Renal cortical epithelial cell (primary cell): ENCODE results near the gene CDC42EP2. TPM values are rescaled to one million over a fixed set of nuclear protein-coding genes. Genes with fewer than 3 reads are reported as not detected.
A peak's percentile ranks its signal among the peaks of the same experiment; 100 is the strongest.
"Not testable (repeated sequence)": the region's sequence is repeated elsewhere in the genome, so short reads cannot be mapped to it uniquely, and the experiment has no call there.

Experiments used
- DNase-seq: peaks from one replicate; pipeline ENCODE4 v3.0.0-alpha.2; 2011; ENCODE audit warnings: low read depth
- total RNA-seq: library from RNA; depleted of rRNA; stranded (reverse); fragments of >200 nt; gene quantifications from 2 replicates; pipeline ENCODE4 v1.2.3, GENCODE V29; 2014

The CDC42EP2 gene
- total RNA-seq, 1 donor from 2014 or later, result 10.9 TPM

GRCh38 chr11:65320386-65321075 is 5.9 kb downstream of the CDC42EP2 start:
- DNase-seq, result no peak

DNA sequence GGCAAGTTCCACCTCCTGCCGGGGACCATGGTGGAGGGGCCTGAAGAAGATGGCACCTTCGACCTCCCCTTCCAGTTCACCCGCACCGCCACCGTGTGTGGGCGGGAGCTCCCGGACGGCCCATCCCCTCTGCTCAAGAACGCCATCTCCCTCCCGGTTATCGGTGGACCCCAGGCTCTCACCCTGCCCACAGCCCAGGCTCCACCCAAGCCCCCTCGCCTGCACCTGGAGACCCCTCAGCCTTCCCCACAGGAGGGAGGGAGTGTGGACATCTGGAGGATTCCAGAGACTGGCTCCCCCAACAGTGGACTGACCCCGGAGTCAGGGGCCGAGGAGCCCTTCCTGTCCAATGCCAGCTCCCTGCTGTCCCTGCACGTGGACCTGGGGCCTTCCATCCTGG is 6.4 kb downstream of the CDC42EP2 start:
- DNase-seq, result no peak

DNA sequence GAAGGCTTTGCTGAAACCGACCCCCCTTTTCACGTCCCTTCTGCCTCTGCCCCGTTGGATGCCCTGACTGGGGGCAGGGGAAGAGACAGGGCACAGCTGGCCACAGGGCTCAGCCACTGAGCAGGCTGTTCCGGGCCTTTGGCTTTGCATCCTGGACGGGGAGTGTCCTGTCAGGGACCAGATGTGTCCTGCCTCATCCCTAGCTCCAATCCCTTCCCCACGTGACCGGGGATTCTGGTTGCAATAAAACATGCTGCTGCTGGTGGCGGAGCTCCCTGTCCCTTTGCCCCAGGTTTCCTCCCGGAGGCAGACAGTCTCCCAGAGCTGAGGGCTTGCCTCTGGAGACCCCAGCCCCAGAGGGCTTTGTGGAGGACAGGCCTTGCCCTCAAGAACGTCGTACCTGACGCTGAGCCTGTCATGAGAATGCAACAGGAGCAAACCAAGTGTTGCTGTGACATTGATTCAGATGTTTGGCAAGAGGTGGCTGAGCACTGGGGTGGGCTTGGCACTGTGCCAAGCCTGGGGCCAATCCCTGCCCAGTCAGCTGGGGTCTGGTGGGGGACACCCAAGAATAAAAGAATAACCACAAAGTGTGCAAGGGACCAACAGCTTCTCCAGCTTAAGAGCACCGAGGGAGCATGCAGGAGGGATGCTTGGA is 7.3 kb downstream of the CDC42EP2 start:
- DNase-seq, result no peak

DNA sequence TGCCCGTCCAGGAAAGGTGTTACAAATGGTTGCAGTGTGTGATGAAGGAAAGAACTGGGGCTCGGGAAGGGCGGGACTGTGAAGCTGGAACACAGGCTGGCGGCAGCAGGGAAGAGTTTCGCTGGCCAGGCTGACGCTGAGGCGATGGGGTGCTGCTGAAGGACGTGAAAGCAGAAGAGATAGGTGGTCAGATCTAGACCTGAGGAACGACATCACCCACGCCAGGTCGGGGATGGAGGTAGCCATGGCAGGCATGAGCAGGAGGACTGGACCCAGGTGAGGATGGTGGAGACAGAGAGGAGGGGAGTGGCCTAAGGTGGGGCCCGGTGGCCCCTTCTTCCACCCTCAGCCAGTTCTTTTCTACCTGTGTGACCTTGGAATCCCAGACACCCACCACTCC is 9.1 kb downstream of the CDC42EP2 start:
- DNase-seq, result no peak

DNA sequence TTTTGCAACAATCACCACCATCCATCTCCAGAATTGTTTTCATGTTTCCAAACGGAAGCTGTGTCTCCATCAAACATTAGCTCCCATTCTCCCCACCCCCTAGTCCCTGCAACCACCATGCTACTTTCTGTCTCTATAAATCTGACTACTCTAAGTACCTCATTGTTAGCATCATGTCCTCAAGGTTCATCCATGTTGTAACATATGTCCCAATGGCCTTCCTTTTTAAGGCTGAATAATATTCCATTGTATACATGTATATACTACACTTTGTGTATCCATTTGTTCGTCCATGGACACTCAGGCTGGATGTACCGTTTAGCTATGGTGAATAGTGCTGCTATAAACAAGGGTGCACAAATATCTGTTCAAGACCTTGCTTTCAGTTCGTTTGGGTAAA is 10.8 kb downstream of the CDC42EP2 start:
- no peak for DNase-seq

- no peak for DNase-seq
These were observed 12.4 kb downstream of the CDC42EP2 start for GRCh38 chr11:65327021-65327420.

- DNase-seq, result no peak
These were observed 14.8 kb downstream of the CDC42EP2 start for GRCh38 chr11:65329478-65329877.

- peak; percentile 86 for DNase-seq
These were observed 15.3 kb downstream of the CDC42EP2 start for GRCh38 chr11:65329944-65330403.

- no peak for DNase-seq
These were observed 15.9 kb downstream of the CDC42EP2 start for GRCh38 chr11:65330544-65330943.

DNA sequence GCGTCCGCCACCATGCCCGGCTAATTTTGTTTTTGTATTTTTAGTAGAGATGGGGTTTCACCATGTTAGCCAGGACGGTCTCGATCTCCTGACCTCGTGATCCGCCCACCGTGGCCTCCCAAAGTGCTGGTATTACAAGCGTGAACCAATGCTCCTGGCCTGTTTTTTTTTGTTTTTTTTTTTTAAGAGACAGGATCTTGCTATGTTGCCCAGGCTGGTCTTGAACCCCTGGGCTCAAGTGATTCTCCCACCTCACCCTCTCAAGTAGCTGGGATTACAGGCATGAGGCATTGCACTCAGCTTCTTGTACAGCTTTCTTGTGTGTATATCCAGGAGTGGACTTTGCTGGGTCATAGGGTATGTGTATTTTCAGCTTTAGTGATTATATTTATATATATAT is 17.9 kb downstream of the CDC42EP2 start:
- not testable (repeated sequence) for DNase-seq

DNA sequence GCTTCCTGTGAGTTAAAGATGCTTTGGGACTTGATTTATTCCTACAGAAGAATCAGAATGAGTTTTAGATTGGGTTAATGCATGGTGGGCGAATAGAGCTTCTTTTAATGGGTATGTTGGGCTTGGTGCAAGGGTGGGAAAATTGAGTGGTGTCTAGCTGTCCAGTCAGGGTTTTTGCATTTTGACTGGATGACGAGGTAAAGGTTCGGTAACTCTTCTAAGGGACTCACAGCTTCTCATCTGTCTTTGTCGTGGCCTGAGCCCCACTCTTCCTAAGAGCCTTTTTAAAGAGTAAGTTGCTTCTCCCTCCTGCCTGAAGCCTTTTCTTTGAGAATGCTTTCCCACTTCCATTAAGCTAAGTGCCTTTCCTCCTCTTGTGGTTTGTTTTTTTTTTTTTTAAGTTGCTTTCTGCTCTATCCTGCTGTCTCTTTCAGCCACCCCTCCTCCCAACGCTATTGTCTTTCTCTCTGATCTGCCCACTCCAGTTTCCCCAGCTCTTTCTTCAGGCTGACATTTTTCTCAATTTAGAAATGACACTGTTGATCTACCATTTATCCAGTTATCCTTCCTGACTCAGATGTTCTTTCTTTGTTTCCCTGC is 20.1 kb downstream of the CDC42EP2 start:
- DNase-seq, result peak; percentile 32

- no peak for DNase-seq
These were observed 24.0 kb downstream of the CDC42EP2 start for GRCh38 chr11:65338676-65339075.

GRCh38 chr11:65340226-65340625 is 25.6 kb downstream of the CDC42EP2 start:
- DNase-seq, result no peak

DNA sequence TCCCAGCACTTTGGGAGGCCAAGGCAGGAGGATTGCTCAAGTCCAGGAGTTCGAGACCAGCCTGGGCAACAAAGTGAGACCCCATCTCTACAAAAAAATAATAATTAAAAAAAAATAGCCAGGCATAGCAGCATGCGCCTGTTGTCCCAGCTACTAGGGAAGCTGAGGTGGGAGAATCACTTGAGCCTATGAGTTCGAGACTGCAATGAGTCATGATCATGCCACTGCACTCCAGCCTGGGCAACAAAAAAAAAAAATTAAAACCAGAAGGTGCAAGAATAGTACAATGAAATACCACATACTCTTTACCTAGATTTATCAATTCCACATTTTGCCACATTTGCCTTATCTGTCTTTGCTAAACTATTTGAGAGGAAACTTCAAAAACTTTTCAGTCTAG is 27.2 kb downstream of the CDC42EP2 start:
- DNase-seq, result no peak

DNA sequence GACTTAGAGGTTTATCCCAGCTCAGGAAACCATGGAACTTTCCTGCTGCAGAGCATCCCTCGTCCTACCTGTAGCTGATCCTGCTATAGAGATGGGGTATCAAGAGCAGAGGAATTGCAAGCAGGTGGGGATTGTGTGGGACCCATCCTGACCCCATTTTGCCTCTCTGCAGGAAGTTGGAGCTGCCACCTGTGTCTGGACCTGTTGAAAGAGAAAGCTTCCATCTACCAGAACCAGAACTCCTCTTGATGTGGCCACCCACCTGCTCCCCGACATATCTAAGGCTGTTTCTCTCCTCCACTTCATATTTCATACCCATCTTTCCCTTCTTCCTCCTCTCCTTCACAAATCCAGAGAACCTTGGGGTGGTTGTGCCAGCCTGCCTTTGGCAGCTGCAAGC is 36.8 kb downstream of the CDC42EP2 start:
- no peak for DNase-seq

GRCh38 chr11:65352783-65353182 is 38.1 kb downstream of the CDC42EP2 start:
- peak; percentile 22 for DNase-seq

DNA sequence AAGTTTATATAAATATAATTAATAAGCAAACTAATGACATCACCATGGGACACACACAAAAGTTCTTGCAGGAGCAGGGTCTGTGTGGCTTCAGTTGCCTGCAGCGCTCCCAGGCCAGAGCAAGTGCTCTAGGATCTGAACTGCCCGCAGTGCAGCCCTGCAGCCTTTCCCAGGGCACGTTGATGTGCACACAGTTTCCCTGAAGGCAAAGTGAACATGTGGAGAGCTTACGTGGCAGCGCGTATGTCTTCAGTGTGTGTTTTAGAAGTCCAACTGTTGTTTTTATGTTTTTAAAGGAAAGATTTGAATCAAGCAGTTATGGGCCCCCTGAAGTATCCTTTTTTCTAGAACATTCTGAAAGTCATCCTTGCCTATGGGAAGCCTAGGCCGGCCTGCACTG is 38.7 kb downstream of the CDC42EP2 start:
- DNase-seq, result no peak

- no peak for DNase-seq
These were observed 39.2 kb downstream of the CDC42EP2 start for GRCh38 chr11:65353900-65354264.

- peak; percentile 81 for DNase-seq
These were observed 39.8 kb downstream of the CDC42EP2 start, which contains the start of gene TIGD3 for GRCh38 chr11:65354265-65355012. TSS of gene TIGD3 (plus strand) at chr11:65354751. CDS start at chr11:65355809, 1,058 bp downstream.

DNA sequence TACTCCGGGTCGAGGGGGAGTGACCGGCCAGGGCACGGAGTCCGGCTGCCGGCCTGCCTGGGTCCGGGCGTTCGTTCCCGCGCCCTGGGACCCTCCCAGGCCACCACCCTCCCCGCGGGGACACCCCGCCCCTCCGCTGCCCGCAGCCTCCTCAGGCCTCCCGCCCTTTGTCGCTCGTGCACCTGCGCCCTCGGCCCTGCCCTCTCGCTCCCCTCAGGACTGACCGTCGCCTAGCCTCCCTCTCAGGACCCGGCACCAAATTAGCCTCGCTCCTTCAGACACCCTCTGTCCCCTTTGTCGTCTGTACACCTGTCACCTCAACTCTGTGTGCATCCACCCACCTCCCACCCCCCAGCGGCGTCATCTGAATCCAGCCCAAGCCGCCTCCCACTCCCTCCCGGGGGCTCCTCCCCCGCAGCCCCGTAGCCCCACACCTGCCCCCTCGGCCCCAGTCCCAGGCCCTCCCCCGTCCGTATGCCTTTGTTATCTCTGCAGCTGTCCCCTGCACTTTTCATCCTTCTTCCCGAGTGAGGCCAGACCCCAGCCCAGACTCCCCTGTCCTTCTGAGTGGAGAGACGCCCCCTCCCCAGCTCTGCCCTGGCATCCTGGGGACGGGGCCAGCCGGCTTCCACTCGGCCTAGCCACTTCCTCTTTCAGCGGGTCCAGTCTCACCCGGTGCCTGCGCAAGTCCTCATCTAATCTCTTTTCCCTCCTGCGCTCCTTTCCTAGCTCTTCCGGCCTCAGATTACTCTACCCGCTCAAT is 40.5 kb downstream of the CDC42EP2 start:
- no peak for DNase-seq

GRCh38 chr11:65355776-65356393 is 41.2 kb downstream of the CDC42EP2 start:
- peak; percentile 19 for DNase-seq
